SU-DHL-6 (cell line): ENCODE data around the gene PICALM.

Experiments used
- CTCF ChIP-seq: fragments of 200-600 bp; sonication (generic); IDR thresholded peaks from one replicate; pipeline ENCODE4 v1.5.1; 2017; ENCODE audit warnings: antibody characterized with exemption, mild to moderate bottlenecking, low read length, moderate library complexity; ENCODE audit not compliant: insufficient read depth, poor library complexity, severe bottlenecking
- EZH2phosphoT487 ChIP-seq: fragments of 200-600 bp; sonication (generic), shearing (Covaris generic); conservative IDR thresholded peaks from 2 replicates; pipeline ENCODE4 v1.6.1; 2018; ENCODE audit warnings: mild to moderate bottlenecking, antibody characterized with exemption, low read length, moderate library complexity, mixed read lengths

GRCh38 chr11:86099874-86100273 is 31.0 kb upstream of the PICALM start:
- no peak for TF ChIP-seq EZH2phosphoT487
- no peak for TF ChIP-seq CTCF
